HG03460 (cell line): ENCODE measurements around the gene ZKSCAN7.
"Not testable (repeated sequence)": the region's sequence is repeated elsewhere in the genome, so short reads cannot be mapped to it uniquely, and the experiment has no call there.

Experiments used
- ATAC-seq: cut with Tn5 transposase; IDR thresholded peaks from one replicate; pipeline ENCODE4 v1.9.1; 2021; ENCODE audit not compliant: unreplicated experiment

ZKSCAN7 gene

GRCh38 chr3:44571024-44571423 is 16.0 kb downstream of the ZKSCAN7 start:
- ATAC-seq: no peak

DNA sequence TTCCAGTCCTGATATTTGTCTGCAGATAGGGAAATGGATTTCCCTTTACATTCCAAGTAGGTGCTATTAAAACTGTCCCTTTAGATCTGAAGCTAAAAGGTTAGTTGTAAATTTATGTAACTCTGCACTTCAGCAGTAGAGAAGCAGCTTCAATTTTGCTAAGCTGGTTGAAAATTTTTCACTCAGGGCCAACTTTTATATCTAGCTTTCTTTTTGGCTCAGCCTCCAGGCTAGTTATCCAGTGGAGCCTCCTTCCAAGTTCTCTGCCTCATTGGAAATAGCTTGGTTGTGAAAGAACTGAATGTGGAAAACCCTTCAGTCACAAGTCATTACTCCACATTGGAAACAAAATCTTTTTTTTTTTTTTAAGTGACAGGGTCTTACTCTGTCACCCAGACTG is 21.6 kb downstream of the ZKSCAN7 start:
- no peak for ATAC-seq

DNA sequence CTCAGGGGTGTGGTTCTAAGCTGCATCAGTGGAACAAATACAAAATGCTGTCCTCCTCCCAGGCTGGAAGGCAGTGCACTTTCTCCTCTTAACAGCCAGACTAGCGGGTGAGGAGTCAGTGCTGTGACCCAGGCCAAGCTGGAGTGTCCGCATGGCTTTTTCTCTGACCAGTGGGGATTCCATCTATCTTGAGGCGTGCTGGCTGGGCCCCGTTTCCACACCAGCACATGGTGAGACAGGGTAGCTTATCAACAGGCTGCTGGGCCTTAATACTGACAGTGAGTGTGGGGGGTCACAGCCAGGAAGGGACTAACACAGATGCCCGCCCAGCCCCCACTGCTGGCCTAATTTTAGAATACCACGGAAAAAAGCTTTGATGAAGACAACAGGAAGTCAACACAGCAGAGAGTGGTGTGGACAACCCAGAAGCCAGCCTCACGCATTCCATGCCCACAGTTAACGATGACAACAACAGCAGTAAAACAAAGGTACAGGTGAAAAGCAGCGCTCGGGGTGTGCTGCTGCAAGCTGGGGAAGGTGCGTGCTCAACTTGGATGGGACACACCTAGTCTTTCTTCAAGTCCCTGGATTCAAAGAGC is 22.5 kb downstream of the ZKSCAN7 start:
- ATAC-seq: not testable (repeated sequence)

GRCh38 chr3:44578316-44578715 is 23.3 kb downstream of the ZKSCAN7 start:
- ATAC-seq: not testable (repeated sequence)

GRCh38 chr3:44578924-44579515 is 24.0 kb downstream of the ZKSCAN7 start:
- ATAC-seq: not testable (repeated sequence)

- not testable (repeated sequence) for ATAC-seq
These were observed 24.8 kb downstream of the ZKSCAN7 start for GRCh38 chr3:44579749-44580148.

DNA sequence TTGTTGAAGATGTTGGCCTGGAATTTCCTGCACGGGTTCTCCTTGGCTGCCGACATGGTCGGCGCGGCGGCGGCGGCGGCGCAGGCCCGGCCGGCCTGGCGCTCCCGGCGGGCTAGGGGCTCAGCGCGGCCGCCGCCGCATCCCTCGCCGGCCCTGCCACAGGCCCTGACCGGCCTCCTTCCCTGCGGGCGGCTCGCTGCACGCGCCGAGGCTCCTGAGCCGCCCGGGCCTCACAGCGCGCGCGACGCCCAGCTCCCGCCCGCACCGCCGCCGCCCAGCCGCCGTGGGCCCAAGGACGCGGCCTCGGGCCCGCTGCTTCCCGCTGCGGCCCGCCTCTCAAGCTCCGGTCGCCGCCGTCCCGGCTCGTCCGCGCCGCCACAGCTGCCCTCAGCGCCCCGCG is 26.0 kb downstream of the ZKSCAN7 start:
- ATAC-seq: not testable (repeated sequence)

- peak; percentile 89 for ATAC-seq
These were observed 29.9 kb downstream of the ZKSCAN7 start, which contains the start of gene ZNF660 for GRCh38 chr3:44584646-44585501. TSS of gene ZNF660 (plus strand) at chr3:44584964. CDS start at chr3:44594194, 9,230 bp downstream.

DNA sequence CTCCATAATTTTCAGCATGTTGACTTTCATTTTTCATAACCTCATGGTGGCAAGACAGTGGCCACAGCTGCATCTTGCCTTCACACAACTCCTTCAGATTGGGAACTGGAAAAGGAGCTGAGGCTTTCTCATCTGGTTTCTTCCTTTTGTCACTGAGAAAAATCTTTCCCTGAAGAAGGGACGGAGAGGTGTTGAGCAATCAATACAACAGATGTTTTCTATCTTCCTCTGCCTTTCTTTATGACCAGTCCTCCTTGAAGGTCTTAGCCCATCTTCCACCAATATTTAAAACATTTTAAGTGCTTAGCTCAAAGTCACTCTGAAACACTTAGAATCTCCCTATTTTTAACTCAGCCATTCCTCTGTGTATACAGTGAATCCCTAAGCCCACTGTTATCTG is 41.6 kb downstream of the ZKSCAN7 start:
- no peak for ATAC-seq

- no peak for ATAC-seq
These were observed 46.8 kb downstream of the ZKSCAN7 start for GRCh38 chr3:44601749-44602148.

DNA sequence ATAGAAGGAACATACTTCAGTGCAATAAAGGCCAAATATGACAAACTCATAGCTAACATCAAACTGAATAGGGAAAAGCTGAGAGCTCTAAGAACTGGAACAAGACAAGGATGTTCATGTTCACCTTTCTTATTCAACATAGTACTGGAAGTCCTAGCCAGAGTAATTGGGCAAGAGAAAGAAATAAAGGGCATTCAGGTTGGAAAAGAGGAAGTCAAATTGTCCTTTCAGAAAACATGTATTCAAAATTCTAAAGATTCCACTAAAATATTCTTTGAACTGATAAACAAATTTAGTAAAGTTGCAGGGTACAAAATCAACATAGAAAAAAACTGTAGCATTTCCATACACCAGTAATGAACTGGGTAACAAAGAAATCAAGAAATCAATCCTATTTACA is 57.7 kb downstream of the ZKSCAN7 start:
- no peak for ATAC-seq
